GM19467 (cell line): ENCODE results near the gene IFT43.

Source experiments
- ATAC-seq: cut with Tn5 transposase; IDR thresholded peaks from one replicate; pipeline ENCODE4 v1.9.1; 2021; ENCODE audit warnings: mild to moderate bottlenecking, moderate library complexity; ENCODE audit not compliant: unreplicated experiment

IFT43 gene

GRCh38 chr14:75979648-75980565 is 5.7 kb upstream of the IFT43 start:
- ATAC-seq, result no peak

GRCh38 chr14:75980856-75981255 is 4.7 kb upstream of the IFT43 start:
- ATAC-seq, result no peak

- ATAC-seq, result peak; percentile 33
Observed at GRCh38 chr14:75981426-75982265, 3.9 kb upstream of the IFT43 start, which contains the start of gene TGFB3. TGFB3 (minus strand) TSS chr14:75981995; CDS start chr14:75980893, 1,102 bp downstream.

GRCh38 chr14:75982266-75983018 is 3.1 kb upstream of the IFT43 start:
- no peak for ATAC-seq

GRCh38 chr14:75983019-75983358 is 2.6 kb upstream of the IFT43 start:
- no peak for ATAC-seq

GRCh38 chr14:75984674-75985073 is 889 bp upstream of the IFT43 start:
- ATAC-seq, result no peak

- ATAC-seq, result no peak
Observed at GRCh38 chr14:75986439-75986765, 839 bp downstream of the IFT43 start.

- no peak for ATAC-seq
Observed at GRCh38 chr14:75987201-75987970, 1.8 kb downstream of the IFT43 start.

- no peak for ATAC-seq
Observed at GRCh38 chr14:75989134-75989533, 3.6 kb downstream of the IFT43 start.

GRCh38 chr14:75990297-75990696 is 4.7 kb downstream of the IFT43 start:
- ATAC-seq, result no peak

GRCh38 chr14:75991753-75992152 is 6.2 kb downstream of the IFT43 start:
- ATAC-seq, result no peak

GRCh38 chr14:75993567-75994041 is 8.0 kb downstream of the IFT43 start:
- no peak for ATAC-seq

- ATAC-seq, result no peak
Observed at GRCh38 chr14:75995372-75996041, 9.9 kb downstream of the IFT43 start.

GRCh38 chr14:75996488-75996887 is 10.9 kb downstream of the IFT43 start:
- no peak for ATAC-seq

- ATAC-seq, result no peak
Observed at GRCh38 chr14:75999511-76000190, 14.1 kb downstream of the IFT43 start.

- ATAC-seq, result no peak
Observed at GRCh38 chr14:76002383-76002782, 16.8 kb downstream of the IFT43 start.

GRCh38 chr14:76006253-76006652 is 20.7 kb downstream of the IFT43 start:
- no peak for ATAC-seq

GRCh38 chr14:76007379-76007778 is 21.8 kb downstream of the IFT43 start:
- ATAC-seq, result no peak

- no peak for ATAC-seq
Observed at GRCh38 chr14:76007852-76008251, 22.3 kb downstream of the IFT43 start.
